BJ (cell line): ENCODE data around the gene SORCS1. TPM values are rescaled to one million over a fixed set of nuclear protein-coding genes. Genes with fewer than 3 reads are reported as not detected.

Source experiments
- CTCF ChIA-PET: fragments of 350-600 bp; formaldehyde crosslinking; extraction: SDS; loops from one replicate; lab custom pipeline; 2021; ENCODE audit warnings: antibody characterized with exemption, inconsistent platforms; lab: Yijun Ruan, JAX
- POLR2A ChIA-PET: fragments of 300-600 bp; sonication (Branson Sonifier 250); formaldehyde crosslinking; extraction: SDS; loops from one replicate; lab custom pipeline; 2021; ENCODE audit warnings: antibody characterized with exemption; lab: Charles Lee
- DNase-seq: peaks from one replicate; pipeline ENCODE4 v3.0.0-alpha.2; 2011; ENCODE audit warnings: low read depth
- H3K27me3 ChIP-seq: 2 replicates; pipeline ENCODE4 v1.6.0; 2011; ENCODE audit warnings: low read length; ENCODE audit not compliant: control insufficient read depth, insufficient read depth
- H3K36me3 ChIP-seq: 2 replicates; pipeline ENCODE4 v1.5.1; 2011; ENCODE audit warnings: low read length; ENCODE audit not compliant: control insufficient read depth, insufficient read depth
- H3K4me3 ChIP-seq: 2 replicates; pipeline ENCODE4 v1.5.1; 2011; ENCODE audit warnings: low read depth, mild to moderate bottlenecking, control low read depth, low read length
- CTCF ChIP-seq: IDR thresholded peaks from 2 replicates; pipeline ENCODE4 v1.5.1; 2011; ENCODE audit warnings: low read depth, mild to moderate bottlenecking, control low read depth, inconsistent platforms, low read length, moderate library complexity; ENCODE audit not compliant: insufficient read depth
- polyA plus RNA-seq: library from polyadenylated mRNA; depleted of rRNA; stranded (reverse); fragments of >200 nt; gene quantifications from 2 replicates; pipeline ENCODE4 v1.2.3, GENCODE V29; 2011

The SORCS1 gene
- polyA plus RNA-seq, 1 experiment: 0.01 TPM

DNA sequence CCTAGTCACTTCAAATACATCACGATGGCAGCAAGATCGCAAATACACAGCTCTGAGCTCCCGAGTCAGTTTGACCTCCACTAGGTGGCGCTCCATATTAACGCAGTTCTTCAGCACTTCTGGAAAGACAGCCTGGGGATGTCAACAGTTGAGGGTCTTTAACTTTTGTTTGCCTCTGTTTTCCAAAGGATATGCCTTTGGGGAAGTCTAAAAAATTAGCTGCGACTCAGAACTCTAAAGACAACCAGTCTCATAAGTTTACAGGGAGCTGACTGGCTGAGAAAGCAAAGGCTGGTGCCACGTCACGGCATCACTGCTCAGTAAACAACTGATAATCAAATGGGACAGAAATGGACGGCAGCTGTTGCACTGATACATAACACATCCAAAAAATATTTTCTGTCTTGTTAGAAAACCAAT lies 458.8 kb downstream of the SORCS1 start:
- peak; percentile 86 for TF ChIP-seq CTCF
- no peak overlapping the region for H3K4me3 ChIP-seq
- H3K27me3 ChIP-seq: peaks cover 1% of the 10 kb centered on the region; the same call in 1 of the 2 replicates
- CTCF ChIA-PET: interaction anchor here (0.6 to 2.4 kb wide), 16 partner anchors 9 to 1839 kb away, joined by 3 to 18 read pairs (median 3); no protein-coding TSS in a partner anchor
- H3K36me3 ChIP-seq: no peaks in the 10 kb centered on the region
- POLR2A ChIA-PET: no interaction called here
- DNase-seq: no peak

- CTCF ChIA-PET: interaction anchor here (0.9 kb wide), 1 partner anchor 9 kb away, joined by 3 read pairs; no protein-coding TSS in a partner anchor
- DNase-seq: no peak
- POLR2A ChIA-PET: no interaction called here
These were observed 468.3 kb downstream of the SORCS1 start for GRCh38 chr10:106696239-106696638.

DNA sequence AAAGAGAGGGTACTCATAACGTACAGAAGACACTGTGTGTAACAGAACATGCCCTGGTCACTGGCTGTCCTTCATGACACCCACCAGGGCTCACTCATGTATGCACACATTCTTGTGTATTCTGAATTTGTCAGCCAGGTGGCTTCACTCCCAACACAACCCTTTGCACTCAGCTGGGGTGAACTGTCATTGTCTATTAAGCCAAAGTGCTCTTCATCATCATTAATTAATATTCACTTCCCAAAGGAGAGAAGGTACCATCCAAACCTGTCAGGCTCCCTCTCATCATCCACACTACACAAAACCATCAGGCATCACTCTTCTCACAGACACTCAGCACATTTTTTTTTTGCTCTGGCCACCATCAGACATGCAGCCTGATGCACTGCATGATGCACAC lies 469.8 kb downstream of the SORCS1 start:
- ChIA-PET CTCF (interaction anchor here (0.9 kb wide), 1 partner anchor 11 kb away, joined by 3 read pairs; no protein-coding TSS in a partner anchor), POLR2A (no interaction called here)
- no peak for TF ChIP-seq CTCF
- no peak for DNase-seq
- Histone ChIP-seq H3K4me3 (no peak overlapping the region), H3K36me3 (no peaks in the 10 kb centered on the region), H3K27me3 (no peaks in the 10 kb centered on the region)

More at GRCh38 chr10:106696239-106696638, 468.3 kb downstream of the SORCS1 start:
- no peak for TF ChIP-seq CTCF
- Histone ChIP-seq H3K27me3 (no peaks in the 10 kb centered on the region), H3K4me3 (no peak overlapping the region), H3K36me3 (no peaks in the 10 kb centered on the region)

DNA sequence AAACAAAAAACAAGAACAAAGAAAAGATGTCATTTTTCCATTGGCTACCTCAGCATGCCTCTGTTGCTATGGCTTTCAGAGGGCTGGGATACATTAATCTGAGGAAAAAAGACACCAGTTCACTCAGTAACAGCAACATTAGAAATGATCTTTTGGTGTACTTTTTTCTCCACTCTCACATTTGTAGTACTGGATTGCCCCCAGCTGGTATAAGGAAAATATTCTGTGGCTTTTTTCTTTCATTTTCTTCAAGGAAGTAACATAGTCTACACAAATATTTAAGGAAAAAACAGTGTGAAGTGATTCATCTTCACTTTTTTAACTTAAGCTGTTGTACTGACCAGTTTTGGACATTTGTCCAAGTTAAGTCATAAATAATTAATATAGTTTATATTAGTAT lies 482.3 kb downstream of the SORCS1 start:
- no peak overlapping the region for H3K4me3 ChIP-seq
- CTCF ChIA-PET: interaction anchor here (0.6 to 1.7 kb wide), 5 partner anchors 13 to 731 kb away, joined by 3 to 6 read pairs (median 4); no protein-coding TSS in a partner anchor
- POLR2A ChIA-PET: no interaction called here
- H3K27me3 ChIP-seq: no peaks in the 10 kb centered on the region
- TF ChIP-seq CTCF: peak; percentile 23
- no peak for DNase-seq
- no peaks in the 10 kb centered on the region for H3K36me3 ChIP-seq

DNA sequence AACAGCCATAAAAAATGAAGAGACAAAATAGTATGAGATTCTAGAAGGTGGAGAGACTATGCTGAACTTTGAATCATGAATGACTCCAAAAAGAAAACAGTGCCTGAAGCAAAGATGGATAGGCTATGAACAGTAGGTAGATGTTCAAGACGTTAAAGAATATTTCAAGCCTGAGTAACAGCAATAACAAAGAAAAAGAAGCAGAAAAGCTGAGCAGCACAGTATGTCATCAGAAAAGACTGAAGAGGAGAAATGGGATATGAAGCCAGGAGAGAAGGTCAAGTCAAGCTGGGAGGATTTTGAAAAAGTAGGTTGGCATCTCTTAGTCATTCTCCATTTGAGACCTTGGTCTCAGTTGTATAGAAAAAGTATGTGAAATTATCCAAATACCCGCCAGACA lies 484.4 kb downstream of the SORCS1 start:
- ChIA-PET POLR2A (no interaction called here), CTCF (interaction anchor here (0.7 kb wide), 1 partner anchor 491 kb away, joined by 3 read pairs; no protein-coding TSS in a partner anchor)
- Histone ChIP-seq H3K27me3 (no peaks in the 10 kb centered on the region), H3K36me3 (no peaks in the 10 kb centered on the region), H3K4me3 (no peak overlapping the region)
- TF ChIP-seq CTCF: no peak
- no peak for DNase-seq
